Mesenchymal stem cell (in vitro differentiated cells and primary cell): ENCODE measurements around the gene ANKS1B.

ENCODE experiments used
- DNase-seq: peaks from one replicate; pipeline ENCODE4 v3.0.0-alpha.2; 2013
- H2AFZ ChIP-seq: one replicate; pipeline ENCODE4 v1.6.1; 2013; ENCODE audit warnings: low read depth, mild to moderate bottlenecking, control low read depth, inconsistent platforms, low read length, moderate library complexity
- H2AK5ac ChIP-seq: 2 replicates; pipeline ENCODE4 v1.6.1; 2013; ENCODE audit warnings: low read length, moderate library complexity, mild to moderate bottlenecking, inconsistent platforms; ENCODE audit not compliant: severe bottlenecking
- H2BK120ac ChIP-seq: one replicate; pipeline ENCODE4 v1.6.1; 2013; ENCODE audit warnings: low read depth, mild to moderate bottlenecking, inconsistent platforms, low read length, moderate library complexity
- H2BK12ac ChIP-seq, 2 experiments: one replicate each; pipeline ENCODE4 v1.6.1; 2013; ENCODE audit warnings: inconsistent platforms in 2 of 2, low read length in 2 of 2, mild to moderate bottlenecking in 2 of 2, moderate library complexity in 2 of 2, control low read depth in 1 of 2
- H2BK15ac ChIP-seq: one replicate; pipeline ENCODE4 v1.6.1; 2013; ENCODE audit warnings: mild to moderate bottlenecking, low read depth, inconsistent platforms; ENCODE audit not compliant: poor library complexity, severe bottlenecking
- H2BK5ac ChIP-seq: 2 replicates; pipeline ENCODE4 v1.6.1; 2013; ENCODE audit warnings: low read depth, mild to moderate bottlenecking, low read length, control low read depth, inconsistent platforms; ENCODE audit not compliant: poor library complexity, severe bottlenecking
- H3K14ac ChIP-seq, 2 experiments: one replicate each; pipeline ENCODE4 v1.6.1; 2013; ENCODE audit warnings: inconsistent platforms in 2 of 2, low read length in 2 of 2, control low read depth in 1 of 2, mild to moderate bottlenecking in 1 of 2, moderate library complexity in 1 of 2
- H3K18ac ChIP-seq, 2 experiments: one replicate each; pipeline ENCODE4 v1.6.1; 2013; ENCODE audit warnings: inconsistent platforms in 2 of 2, low read length in 2 of 2, control low read depth in 1 of 2, low read depth in 1 of 2, mild to moderate bottlenecking in 1 of 2
- H3K23ac ChIP-seq, 2 experiments: one replicate each; pipeline ENCODE4 v1.6.1; 2013; ENCODE audit warnings: inconsistent platforms in 2 of 2, low read length in 2 of 2, mild to moderate bottlenecking in 2 of 2, moderate library complexity in 2 of 2, control low read depth in 1 of 2
- H3K27ac ChIP-seq: 2 replicates; pipeline ENCODE4 v1.5.1; 2013; ENCODE audit warnings: mild to moderate bottlenecking, moderate library complexity, low read length, control low read depth, inconsistent platforms; ENCODE audit not compliant: poor library complexity, severe bottlenecking
- H3K27me3 ChIP-seq, 2 experiments: 2 replicates each; pipeline versions ENCODE4 v1.6.1 to v1.7.0; 2013; ENCODE audit warnings: low read length in 2 of 2, mild to moderate bottlenecking in 2 of 2, moderate library complexity in 2 of 2, control low read depth in 1 of 2, inconsistent platforms in 1 of 2; ENCODE audit not compliant: control insufficient read depth in 1 of 2, insufficient read depth in 1 of 2
- H3K36me3 ChIP-seq, 2 experiments: 2 replicates each; pipeline versions ENCODE4 v1.6.1 to v1.7.0; 2013; ENCODE audit warnings: low read length in 2 of 2, control low read depth in 1 of 2, inconsistent platforms in 1 of 2, low read depth in 1 of 2, mild to moderate bottlenecking in 1 of 2; ENCODE audit not compliant: insufficient read depth in 2 of 2, control insufficient read depth in 1 of 2
- H3K4ac ChIP-seq, 2 experiments: one replicate each; pipeline ENCODE4 v1.6.1; 2013; ENCODE audit warnings: inconsistent platforms in 2 of 2, low read length in 2 of 2, mild to moderate bottlenecking in 2 of 2, moderate library complexity in 2 of 2, control low read depth in 1 of 2, low read depth in 1 of 2
- H3K4me1 ChIP-seq: 2 replicates; pipeline ENCODE4 v1.6.1; 2013; ENCODE audit warnings: low read depth, low read length, control low read depth; ENCODE audit not compliant: control insufficient read depth, insufficient read depth
- H3K4me2 ChIP-seq: 2 replicates; pipeline ENCODE4 v1.6.1; 2013; ENCODE audit warnings: low read length, mild to moderate bottlenecking, inconsistent platforms; ENCODE audit not compliant: poor library complexity, severe bottlenecking
- H3K4me3 ChIP-seq, 2 experiments: 2 replicates each; pipeline versions ENCODE4 v1.5.1 to v1.7.0; 2013; ENCODE audit warnings: low read length in 2 of 2, mild to moderate bottlenecking in 2 of 2, control low read depth in 1 of 2, low read depth in 1 of 2; ENCODE audit not compliant: insufficient read depth in 1 of 2
- H3K79me1 ChIP-seq: replicated peaks from 2 replicates; pipeline ENCODE4 v1.6.1; 2013; ENCODE audit warnings: mild to moderate bottlenecking, control low read depth, low read length, inconsistent platforms; ENCODE audit not compliant: poor library complexity, severe bottlenecking
- H3K9ac ChIP-seq: 2 replicates; pipeline ENCODE4 v1.7.0; 2013; ENCODE audit warnings: mild to moderate bottlenecking, low read length, moderate library complexity
- H3K9me3 ChIP-seq: 2 replicates; pipeline ENCODE4 v1.7.0; 2013; ENCODE audit warnings: mild to moderate bottlenecking, low read length; ENCODE audit not compliant: control insufficient read depth
- H4K8ac ChIP-seq: one replicate; pipeline ENCODE4 v1.6.1; 2013; ENCODE audit warnings: inconsistent platforms, mild to moderate bottlenecking, low read length, moderate library complexity
- H4K91ac ChIP-seq: one replicate; pipeline ENCODE4 v1.6.1; 2013; ENCODE audit warnings: mild to moderate bottlenecking, low read length, inconsistent platforms
- WGBS: methylation state at CpG from one replicate; pipeline ENCODE4 v1.1.7; 2013; ENCODE audit warnings: mixed read lengths; 5-methylcytosine and 5-hydroxymethylcytosine counted together

ANKS1B gene

DNA sequence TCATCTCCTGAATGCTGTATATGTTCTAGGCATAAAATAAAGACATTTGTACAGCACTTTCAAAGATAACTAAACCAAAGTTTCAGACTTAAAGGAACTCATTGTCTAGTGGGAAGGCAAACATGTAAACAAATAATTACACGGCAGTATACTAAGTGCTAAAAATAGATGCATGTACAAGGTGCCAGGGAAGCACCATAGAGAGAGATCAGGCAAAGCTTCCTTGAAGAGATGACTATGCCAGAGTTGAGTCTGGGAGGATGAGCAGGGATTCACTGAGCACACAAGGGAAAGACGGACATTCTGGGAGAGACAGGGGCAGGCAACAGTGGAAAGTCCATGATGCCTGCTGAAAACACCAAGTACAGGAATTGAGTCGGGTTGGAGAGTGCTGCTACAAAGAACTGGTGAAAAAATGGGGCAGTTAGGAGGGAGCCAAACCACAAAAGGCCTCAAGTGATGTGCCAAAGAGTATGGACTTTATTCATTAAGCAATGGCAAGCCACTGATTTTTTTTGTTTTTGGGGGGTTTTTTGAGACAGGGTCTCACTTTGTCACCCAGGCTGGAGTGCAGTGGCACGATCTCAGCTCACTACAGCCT, 26.8 kb downstream of the ANKS1B start:
- Histone ChIP-seq H4K91ac (no peak overlapping the region), H3K4me1 (no peaks in the 10 kb centered on the region), H2BK15ac (no peak overlapping the region), H3K4ac (no peak overlapping the region), H2AK5ac (no peak overlapping the region), H3K4me2 (no peak overlapping the region), H2BK5ac (no peak overlapping the region), H3K27ac (no peak overlapping the region), H3K9ac (no peak overlapping the region), H2AFZ (no peak overlapping the region), H3K23ac (no peak overlapping the region), H2BK12ac (no peak overlapping the region), H3K18ac (no peak overlapping the region), H3K9me3 (no peaks in the 10 kb centered on the region), H3K79me1 (no peaks in the 10 kb centered on the region), H3K14ac (no peak overlapping the region), H3K36me3 (no peaks in the 10 kb centered on the region), H2BK120ac (no peak overlapping the region), H3K4me3 (no peak overlapping the region), H4K8ac (no peak overlapping the region), H3K27me3 (no peaks in the 10 kb centered on the region)
- 57% methylated on average over 4 of the region's 4 CpGs for WGBS
- DNase-seq: peak; percentile 3

DNA sequence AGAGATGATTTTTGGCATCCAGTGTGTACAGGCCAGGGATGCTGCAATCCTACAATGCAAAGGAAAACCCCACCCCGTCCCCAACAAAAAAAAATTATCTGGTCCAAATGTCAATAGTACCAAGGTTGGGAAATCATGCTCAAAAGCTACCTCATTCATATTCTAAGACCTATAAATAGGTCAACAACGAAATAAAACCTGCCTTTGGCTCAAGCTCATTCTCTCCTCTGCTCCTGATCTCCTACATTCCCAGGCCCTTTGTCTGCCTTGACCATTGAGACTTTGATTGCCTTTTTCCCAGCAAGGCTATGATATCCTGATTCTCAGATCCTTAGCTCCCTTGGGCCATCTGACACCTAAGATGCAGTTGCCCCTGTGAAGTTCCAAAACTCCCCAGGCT, 30.0 kb downstream of the ANKS1B start:
- H3K9me3 ChIP-seq: no peaks in the 10 kb centered on the region
- H3K18ac ChIP-seq: no peak overlapping the region
- H3K9ac ChIP-seq: no peak overlapping the region
- no peak overlapping the region for H2AFZ ChIP-seq
- no peak for DNase-seq
- H3K23ac ChIP-seq: no peak overlapping the region
- H2BK5ac ChIP-seq: no peak overlapping the region
- no peak overlapping the region for H3K4me2 ChIP-seq
- H3K14ac ChIP-seq: no peak overlapping the region
- H3K36me3 ChIP-seq: no peaks in the 10 kb centered on the region
- H2BK120ac ChIP-seq: no peak overlapping the region
- H3K79me1 ChIP-seq: no peaks in the 10 kb centered on the region
- no peak overlapping the region for H3K4me3 ChIP-seq
- no peak overlapping the region for H2BK15ac ChIP-seq
- H3K4me1 ChIP-seq: no peaks in the 10 kb centered on the region
- no peak overlapping the region for H3K4ac ChIP-seq
- no peaks in the 10 kb centered on the region for H3K27me3 ChIP-seq
- H4K8ac ChIP-seq: no peak overlapping the region
- WGBS: 59% methylated on average over 2 of the region's 2 CpGs
- no peak overlapping the region for H3K27ac ChIP-seq
- H4K91ac ChIP-seq: no peak overlapping the region
- no peak overlapping the region for H2BK12ac ChIP-seq
- no peak overlapping the region for H2AK5ac ChIP-seq

DNA sequence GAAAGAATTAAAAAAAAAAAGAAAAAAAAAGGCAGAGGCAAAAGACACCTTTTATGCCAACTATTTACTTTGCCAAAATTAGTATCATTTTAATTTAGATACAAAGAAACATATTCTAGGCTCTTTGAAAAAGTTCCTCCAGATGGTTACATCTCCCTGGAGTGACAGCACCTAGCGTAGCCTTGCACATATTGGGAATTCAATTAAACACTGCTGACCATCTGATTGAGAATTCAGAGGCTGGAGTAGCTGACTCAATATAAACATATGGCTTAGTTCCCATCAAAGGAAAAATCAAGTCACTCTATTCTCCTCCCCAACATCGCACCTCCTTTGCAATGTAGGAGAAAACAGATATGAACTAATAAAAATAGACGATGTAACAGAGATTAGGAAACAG, 36.4 kb downstream of the ANKS1B start:
- Histone ChIP-seq H3K4me3 (no peak overlapping the region), H3K4me2 (no peak overlapping the region), H3K79me1 (no peaks in the 10 kb centered on the region), H2BK120ac (no peak overlapping the region), H3K4ac (no peak overlapping the region), H3K18ac (no peak overlapping the region), H3K27ac (no peak overlapping the region), H2BK5ac (no peak overlapping the region), H3K23ac (no peak overlapping the region), H2AK5ac (no peak overlapping the region), H2BK15ac (no peak overlapping the region), H2BK12ac (no peak overlapping the region), H3K14ac (no peak overlapping the region), H3K9me3 (no peaks in the 10 kb centered on the region), H3K27me3 (no peaks in the 10 kb centered on the region), H2AFZ (no peak overlapping the region), H4K8ac (no peak overlapping the region), H3K4me1 (no peaks in the 10 kb centered on the region), H4K91ac (no peak overlapping the region), H3K36me3 (no peaks in the 10 kb centered on the region), H3K9ac (no peak overlapping the region)
- no peak for DNase-seq
- WGBS: 71% methylated on average over 1 of the region's 3 CpGs

DNA sequence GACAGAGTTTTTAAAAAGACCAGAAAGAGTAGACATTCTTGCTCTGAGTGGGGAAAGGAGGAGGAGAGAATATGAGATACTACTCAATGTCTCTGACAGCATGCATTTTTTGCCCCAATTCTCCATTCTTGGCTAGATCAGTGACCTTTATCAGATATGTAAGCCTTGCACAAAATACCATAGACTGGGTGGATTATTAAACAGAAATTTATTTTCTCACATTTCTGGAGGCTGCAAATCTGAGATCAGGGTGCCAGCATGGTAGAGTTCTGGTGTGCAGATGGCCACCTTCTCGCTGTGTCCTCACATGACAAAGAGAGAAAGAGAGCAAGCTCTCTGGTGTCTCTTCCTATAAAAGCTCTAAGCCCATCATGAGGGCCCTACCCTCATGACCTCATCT, 38.6 kb downstream of the ANKS1B start:
- 79% methylated on average over 1 of the region's 1 CpG for WGBS
- DNase-seq: no peak
- Histone ChIP-seq H3K9ac (no peak overlapping the region), H2BK120ac (no peak overlapping the region), H3K18ac (no peak overlapping the region), H2BK12ac (no peak overlapping the region), H3K79me1 (no peaks in the 10 kb centered on the region), H3K4ac (no peak overlapping the region), H3K14ac (no peak overlapping the region), H2AFZ (no peak overlapping the region), H3K27me3 (no peaks in the 10 kb centered on the region), H3K9me3 (no peaks in the 10 kb centered on the region), H3K36me3 (no peaks in the 10 kb centered on the region), H2BK15ac (no peak overlapping the region), H3K4me2 (no peak overlapping the region), H3K4me3 (no peak overlapping the region), H3K27ac (no peak overlapping the region), H2BK5ac (no peak overlapping the region), H3K4me1 (no peaks in the 10 kb centered on the region), H2AK5ac (no peak overlapping the region), H4K91ac (no peak overlapping the region), H4K8ac (no peak overlapping the region), H3K23ac (no peak overlapping the region)
